DOHH2 (cell line): ENCODE data around the gene PAK1.

Source experiments
- CTCF ChIP-seq: fragments of 200-600 bp; sonication (generic); IDR thresholded peaks from one replicate; pipeline ENCODE4 v1.5.1; 2014; ENCODE audit warnings: antibody characterized with exemption, mild to moderate bottlenecking, low read depth, low read length; ENCODE audit not compliant: poor library complexity, severe bottlenecking
- EZH2phosphoT487 ChIP-seq: fragments of 200-600 bp; sonication (generic); IDR thresholded peaks from 2 replicates; pipeline ENCODE4 v1.6.1; 2017; ENCODE audit warnings: borderline replicate concordance, mild to moderate bottlenecking, antibody characterized with exemption, low read length, moderate library complexity, mixed read lengths

GRCh38 chr11:77302752-77303151 is 171.1 kb downstream of the PAK1 start:
- TF ChIP-seq CTCF = no peak
- TF ChIP-seq EZH2phosphoT487 = no peak
